SH-SY5Y (cell line): ENCODE results near the gene NAPB.

Experiments used
- GATA2 ChIP-seq: IDR thresholded peaks from 2 replicates; pipeline ENCODE4 v1.6.1; 2011; ENCODE audit warnings: mild to moderate bottlenecking, low read depth, low read length
- GATA3 ChIP-seq: IDR thresholded peaks from 2 replicates; pipeline ENCODE4 v1.6.1; 2011; ENCODE audit warnings: low read depth, mild to moderate bottlenecking, low read length, moderate library complexity

- TF ChIP-seq GATA2 (0 out of 2 replicates have a peak, but pooled peaks have one; percentile 12), GATA3 (no peak)
Measured at GRCh38 chr20:23357767-23358562, 63.3 kb downstream of the NAPB start.
